WTC11 (cell line): Measurements from ENCODE around the gene RHEB. TPM values are rescaled to one million over a fixed set of nuclear protein-coding genes. Genes with fewer than 3 reads are reported as not detected.

Source experiments
- ATAC-seq: fragments of 200-7000 bp; cut with Tn5 transposase; 2 replicates; pipeline ENCODE4 v1.10.0; 2021; ENCODE audit warnings: mild to moderate bottlenecking, moderate library complexity
- CTCF ChIA-PET: fragments of 300-600 bp; sonication (Branson Sonifier 250); formaldehyde crosslinking; loops from one replicate; lab custom pipeline; 2021; ENCODE audit warnings: antibody characterized with exemption; lab: Charles Lee
- POLR2A ChIA-PET: fragments of 350-600 bp; sonication (Branson Sonifier 250); formaldehyde crosslinking; loops from one replicate; lab custom pipeline; 2021; ENCODE audit warnings: antibody characterized with exemption; lab: Charles Lee
- DNase-seq: peaks from one replicate; pipeline ENCODE4 v3.0.0; 2021; ENCODE audit warnings: low spot score
- H3K27ac Mint-ChIP-seq: 2 replicates; pipeline ENCODE4 v1.8.0; 2021; ENCODE audit warnings: mixed read lengths
- H3K27me3 Mint-ChIP-seq: 2 replicates; pipeline ENCODE4 v1.8.0; 2021; ENCODE audit warnings: low read depth, mild to moderate bottlenecking, moderate library complexity, mixed read lengths
- H3K36me3 Mint-ChIP-seq: 2 replicates; pipeline ENCODE4 v1.8.0; 2021; ENCODE audit warnings: mixed read lengths
- H3K4me1 Mint-ChIP-seq: 2 replicates; pipeline ENCODE4 v1.8.0; 2022; ENCODE audit warnings: mixed read lengths
- H3K4me3 Mint-ChIP-seq: 2 replicates; pipeline ENCODE4 v1.8.0; 2021; ENCODE audit warnings: mild to moderate bottlenecking, moderate library complexity, mixed read lengths
- H3K9me3 Mint-ChIP-seq: 2 replicates; pipeline ENCODE4 v1.8.0; 2021; ENCODE audit warnings: mixed read lengths
- AR ChIP-seq: fragments of 250-450 bp; sonication (Bioruptor Pico); IDR thresholded peaks from 2 replicates; pipeline ENCODE4 v1.9.0; 2021; ENCODE audit warnings: mild to moderate bottlenecking
- IRF1 ChIP-seq: sonication (generic); formaldehyde crosslinking; IDR thresholded peaks from 2 replicates; pipeline ENCODE4 v1.8.0; 2023; ENCODE audit warnings: missing genetic modification reagents
- JAZF1 ChIP-seq: fragments of 250-450 bp; sonication (Bioruptor Pico); IDR thresholded peaks from 2 replicates; pipeline ENCODE4 v1.9.0; 2021; ENCODE audit warnings: moderate library complexity, mild to moderate bottlenecking, inconsistent platforms
- NFATC4 ChIP-seq: fragments of 250-450 bp; sonication (Bioruptor Pico); IDR thresholded peaks from 2 replicates; pipeline ENCODE4 v1.9.0; 2021; ENCODE audit warnings: mild to moderate bottlenecking
- OVOL2 ChIP-seq: fragments of 250-450 bp; sonication (Bioruptor Pico); IDR thresholded peaks from 2 replicates; pipeline ENCODE4 v1.9.0; 2021; ENCODE audit warnings: mild to moderate bottlenecking, borderline replicate concordance
- PREB ChIP-seq: sonication (generic); formaldehyde crosslinking; IDR thresholded peaks from 2 replicates; pipeline ENCODE4 v1.8.1; 2022; ENCODE audit warnings: mild to moderate bottlenecking, missing genetic modification reagents, moderate library complexity, borderline replicate concordance
- PRRX2 ChIP-seq: fragments of 250-450 bp; sonication (Bioruptor Pico); IDR thresholded peaks from 2 replicates; pipeline ENCODE4 v1.8.0; 2021; ENCODE audit warnings: mild to moderate bottlenecking
- SOX15 ChIP-seq: fragments of 250-450 bp; sonication (Bioruptor Pico); IDR thresholded peaks from 2 replicates; pipeline ENCODE4 v1.9.0; 2021; ENCODE audit warnings: mild to moderate bottlenecking
- USF2 ChIP-seq: sonication (generic); formaldehyde crosslinking; IDR thresholded peaks from 2 replicates; pipeline ENCODE4 v1.8.1; 2023; ENCODE audit warnings: mild to moderate bottlenecking, missing genetic modification reagents, moderate library complexity
- ZNF138 ChIP-seq: sonication (generic); formaldehyde crosslinking; conservative IDR thresholded peaks from 2 replicates; pipeline ENCODE4 v1.8.1; 2022; ENCODE audit warnings: mild to moderate bottlenecking, moderate library complexity, missing genetic modification reagents
- ZNF219 ChIP-seq: sonication (generic); formaldehyde crosslinking; IDR thresholded peaks from 2 replicates; pipeline ENCODE4 v1.8.0; 2023; ENCODE audit warnings: missing genetic modification reagents, mild to moderate bottlenecking, borderline replicate concordance
- ZNF263 ChIP-seq: sonication (generic); formaldehyde crosslinking; IDR thresholded peaks from 2 replicates; pipeline ENCODE4 v1.8.1; 2022; ENCODE audit warnings: low read depth, mild to moderate bottlenecking, moderate library complexity, missing genetic modification reagents
- ZNF425 ChIP-seq: fragments of 250-450 bp; sonication (Bioruptor Pico); conservative IDR thresholded peaks from 2 replicates; pipeline ENCODE4 v1.9.0; 2021; ENCODE audit warnings: mild to moderate bottlenecking
- total RNA-seq: library from RNA; stranded (reverse); gene quantifications from 3 replicates; pipeline ENCODE4 v1.2.3, GENCODE V29; 2021

Gene RHEB
- total RNA-seq, 1 experiment from 2014 or later = 133 TPM

DNA sequence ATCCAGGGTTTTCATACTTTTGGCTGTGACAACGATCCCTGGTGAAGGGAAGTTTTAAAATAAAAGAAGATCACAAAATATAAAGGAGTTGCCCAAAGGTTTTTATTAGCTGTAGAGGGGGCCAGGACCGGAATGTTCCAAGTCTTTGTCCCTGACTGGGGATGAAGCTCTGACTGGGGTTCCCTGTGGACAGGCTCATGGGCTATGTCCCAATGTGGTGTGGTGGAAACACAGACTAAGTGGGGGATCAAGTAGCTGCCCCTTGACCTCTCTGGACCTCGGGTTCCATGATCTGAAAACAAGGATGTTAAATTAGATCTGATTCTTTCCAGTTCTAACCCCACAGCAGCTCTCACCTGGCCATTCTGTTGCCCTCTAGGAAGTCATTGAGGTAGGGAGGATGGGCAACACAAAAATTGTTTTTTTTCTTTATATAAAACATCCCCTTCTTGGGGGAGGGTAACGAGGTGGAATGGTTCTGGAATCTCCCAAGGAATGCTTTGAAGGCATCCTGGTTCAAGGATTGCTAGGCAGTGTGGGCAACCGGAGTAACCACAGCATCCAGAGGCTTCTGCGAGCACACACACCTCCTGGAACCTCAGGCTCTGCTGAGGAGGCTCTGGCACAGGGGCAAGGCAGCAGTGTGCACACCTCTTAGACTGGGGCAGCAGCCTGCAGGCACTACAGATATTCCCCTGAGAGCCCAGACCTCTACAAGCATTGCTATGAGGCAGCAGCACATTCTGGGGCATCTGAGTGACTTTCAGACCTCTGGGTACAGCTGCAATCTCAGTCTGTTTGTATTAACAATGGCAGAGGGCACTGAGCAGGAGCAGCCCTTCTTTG is 58.4 kb downstream of the RHEB start:
- Mint-ChIP-seq H3K27ac (peak overlapping the region; percentile 83; the same call in 1 of the 2 replicates), H3K4me1 (peaks cover 58% of the 10 kb centered on the region), H3K27me3 (peaks cover 3% of the 10 kb centered on the region), H3K4me3 (no peak overlapping the region), H3K9me3 (peaks cover 40% of the 10 kb centered on the region), H3K36me3 (peaks cover 62% of the 10 kb centered on the region)
- ATAC-seq = no peak
- DNase-seq = no peak
- no peak for TF ChIP-seq ZNF263 (CRISPR knock-in tag)
- no peak for TF ChIP-seq PREB (CRISPR knock-in tag)
- no peak for TF ChIP-seq OVOL2 (CRISPR knock-in tag)
- no peak for TF ChIP-seq SOX15
- no peak for TF ChIP-seq PRRX2
- no peak for TF ChIP-seq AR (CRISPR knock-in tag)
- no peak for TF ChIP-seq ZNF138
- ChIA-PET CTCF (interaction anchor here (1.0 to 1.9 kb wide), 6 partner anchors 11 to 171 kb away, joined by 4 to 7 read pairs (median 5); partner anchors contain the start of genes CRYGN and RHEB), POLR2A (no interaction called here)

GRCh38 chr7:151460474-151460855 is 59.2 kb downstream of the RHEB start:
- ATAC-seq = no peak
- ChIA-PET CTCF (interaction anchor here (0.8 to 1.9 kb wide), 4 partner anchors 12 to 172 kb away, joined by 3 to 6 read pairs (median 4); no protein-coding TSS in a partner anchor), POLR2A (no interaction called here)

GRCh38 chr7:151459726-151460473 is 59.8 kb downstream of the RHEB start:
- H3K36me3 Mint-ChIP-seq = peaks cover 48% of the 10 kb centered on the region
- CTCF ChIA-PET = interaction anchor here (0.8 to 1.9 kb wide), 6 partner anchors 11 to 322 kb away, joined by 3 to 6 read pairs (median 4); no protein-coding TSS in a partner anchor
- H3K27me3 Mint-ChIP-seq = peaks cover 3% of the 10 kb centered on the region
- peak overlapping the region; percentile 61; the same call in 1 of the 2 replicates for H3K27ac Mint-ChIP-seq
- DNase-seq (no peak), ATAC-seq (peak; percentile 26)
- POLR2A ChIA-PET = no interaction called here
- peaks cover 72% of the 10 kb centered on the region for H3K4me1 Mint-ChIP-seq
- H3K4me3 Mint-ChIP-seq = no peak overlapping the region
- H3K9me3 Mint-ChIP-seq = peaks cover 35% of the 10 kb centered on the region
- TF ChIP-seq JAZF1 (CRISPR knock-in tag) (no peak), PREB (CRISPR knock-in tag) (no peak), NFATC4 (CRISPR knock-in tag) (no peak), USF2 (CRISPR knock-in tag) (no peak), IRF1 (CRISPR knock-in tag) (no peak), ZNF219 (CRISPR knock-in tag) (no peak), ZNF263 (CRISPR knock-in tag) (no peak)

More at GRCh38 chr7:151460474-151460855, 59.2 kb downstream of the RHEB start:
- Mint-ChIP-seq H3K36me3 (peaks cover 53% of the 10 kb centered on the region), H3K27me3 (peaks cover 3% of the 10 kb centered on the region), H3K4me3 (no peak overlapping the region), H3K9me3 (peaks cover 39% of the 10 kb centered on the region), H3K4me1 (peaks cover 67% of the 10 kb centered on the region), H3K27ac (0 out of 2 replicates have a peak overlapping the region, but pooled peaks have one; percentile 2)
- TF ChIP-seq ZNF425 (CRISPR knock-in tag) = no peak
- no peak for DNase-seq
